ENCODE measurements around the gene RNF112. TPM values are rescaled to one million over a fixed set of nuclear protein-coding genes. Genes with fewer than 3 reads are reported as not detected.

Gene RNF112
- total RNA-seq, 6 experiments from 2014 or later: 0.12 to 0.86 (median 0.54) TPM

DNA sequence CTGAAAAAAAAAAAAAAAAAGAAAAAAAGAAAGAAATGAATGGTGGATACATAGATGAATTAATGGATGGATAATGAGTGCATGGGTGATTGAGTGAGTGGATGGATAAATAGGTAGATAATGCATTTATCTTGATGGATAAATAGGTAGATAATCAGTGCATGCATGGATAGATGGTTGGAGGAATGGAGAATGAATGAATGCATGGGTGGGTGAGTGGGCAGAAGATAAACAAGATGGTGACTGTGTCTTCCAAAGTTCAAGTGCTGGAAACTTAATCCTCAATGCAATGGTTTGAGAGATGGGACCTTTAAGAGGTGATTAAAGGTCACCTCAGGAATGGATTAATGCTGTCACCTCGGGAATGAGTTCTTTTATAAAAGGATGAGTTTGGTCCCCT, 6.8 kb upstream of the RNF112 start:
- Histone ChIP-seq H3K36me3 (no peaks in the 10 kb centered on the region), H3K4me1 (no peaks in the 10 kb centered on the region), H3K4me3 (no peak overlapping the region), H3K9me3 (no peaks in the 10 kb centered on the region), H3K27me3 (no peaks in the 10 kb centered on the region), H3K27ac (no peak overlapping the region)
- intact Hi-C loops (cut with DNase I): no loop called here
- DNase-seq: no peak
- no peak for ATAC-seq
- no CpG with 5 or more reads among the region's 1 CpG for WGBS (ENCODE audit: insufficient coverage, low coverage, low lambda C conversion rate, missing lambda C conversion rate)
- no peak for TF ChIP-seq POLR2A (IDR thresholded peaks at IDR 0.05)
- TF ChIP-seq, protein P1, sequence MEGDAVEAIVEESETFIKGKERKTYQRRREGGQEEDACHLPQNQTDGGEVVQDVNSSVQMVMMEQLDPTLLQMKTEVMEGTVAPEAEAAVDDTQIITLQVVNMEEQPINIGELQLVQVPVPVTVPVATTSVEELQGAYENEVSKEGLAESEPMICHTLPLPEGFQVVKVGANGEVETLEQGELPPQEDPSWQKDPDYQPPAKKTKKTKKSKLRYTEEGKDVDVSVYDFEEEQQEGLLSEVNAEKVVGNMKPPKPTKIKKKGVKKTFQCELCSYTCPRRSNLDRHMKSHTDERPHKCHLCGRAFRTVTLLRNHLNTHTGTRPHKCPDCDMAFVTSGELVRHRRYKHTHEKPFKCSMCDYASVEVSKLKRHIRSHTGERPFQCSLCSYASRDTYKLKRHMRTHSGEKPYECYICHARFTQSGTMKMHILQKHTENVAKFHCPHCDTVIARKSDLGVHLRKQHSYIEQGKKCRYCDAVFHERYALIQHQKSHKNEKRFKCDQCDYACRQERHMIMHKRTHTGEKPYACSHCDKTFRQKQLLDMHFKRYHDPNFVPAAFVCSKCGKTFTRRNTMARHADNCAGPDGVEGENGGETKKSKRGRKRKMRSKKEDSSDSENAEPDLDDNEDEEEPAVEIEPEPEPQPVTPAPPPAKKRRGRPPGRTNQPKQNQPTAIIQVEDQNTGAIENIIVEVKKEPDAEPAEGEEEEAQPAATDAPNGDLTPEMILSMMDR (IDR thresholded peaks at IDR 0.05): no peak

DNA sequence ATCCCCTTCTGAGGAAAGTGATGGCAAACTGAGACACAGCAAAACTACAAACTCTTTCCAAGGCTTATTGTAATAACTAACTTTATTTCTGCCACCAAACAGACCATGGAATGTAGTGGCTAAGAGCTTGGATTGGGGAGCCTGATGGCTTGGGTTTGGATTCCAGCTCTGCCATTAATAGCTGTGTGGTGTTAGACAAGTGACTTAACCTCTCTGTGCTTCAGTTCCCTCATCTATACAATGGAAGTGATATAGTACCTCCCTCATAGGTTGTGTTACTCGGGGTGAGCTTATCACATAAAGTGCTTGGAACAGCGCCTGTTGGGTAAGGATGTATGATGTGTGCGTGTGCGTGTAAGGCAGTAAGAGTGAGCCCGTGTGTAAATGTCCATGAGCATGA, 5.9 kb upstream of the RNF112 start:
- no peak for DNase-seq
- Histone ChIP-seq H3K27ac (no peak overlapping the region), H3K9me3 (no peaks in the 10 kb centered on the region), H3K4me3 (no peak overlapping the region), H3K36me3 (no peaks in the 10 kb centered on the region), H3K4me1 (no peaks in the 10 kb centered on the region), H3K27me3 (no peaks in the 10 kb centered on the region)
- ATAC-seq: no peak
- TF ChIP-seq, protein P1 (IDR thresholded peaks at IDR 0.05): no peak
- intact Hi-C loops (cut with DNase I): no loop called here
- WGBS (ENCODE audit: insufficient coverage, low coverage, low lambda C conversion rate, missing lambda C conversion rate): 80% methylated on average over 1 of the region's 5 CpGs

DNA sequence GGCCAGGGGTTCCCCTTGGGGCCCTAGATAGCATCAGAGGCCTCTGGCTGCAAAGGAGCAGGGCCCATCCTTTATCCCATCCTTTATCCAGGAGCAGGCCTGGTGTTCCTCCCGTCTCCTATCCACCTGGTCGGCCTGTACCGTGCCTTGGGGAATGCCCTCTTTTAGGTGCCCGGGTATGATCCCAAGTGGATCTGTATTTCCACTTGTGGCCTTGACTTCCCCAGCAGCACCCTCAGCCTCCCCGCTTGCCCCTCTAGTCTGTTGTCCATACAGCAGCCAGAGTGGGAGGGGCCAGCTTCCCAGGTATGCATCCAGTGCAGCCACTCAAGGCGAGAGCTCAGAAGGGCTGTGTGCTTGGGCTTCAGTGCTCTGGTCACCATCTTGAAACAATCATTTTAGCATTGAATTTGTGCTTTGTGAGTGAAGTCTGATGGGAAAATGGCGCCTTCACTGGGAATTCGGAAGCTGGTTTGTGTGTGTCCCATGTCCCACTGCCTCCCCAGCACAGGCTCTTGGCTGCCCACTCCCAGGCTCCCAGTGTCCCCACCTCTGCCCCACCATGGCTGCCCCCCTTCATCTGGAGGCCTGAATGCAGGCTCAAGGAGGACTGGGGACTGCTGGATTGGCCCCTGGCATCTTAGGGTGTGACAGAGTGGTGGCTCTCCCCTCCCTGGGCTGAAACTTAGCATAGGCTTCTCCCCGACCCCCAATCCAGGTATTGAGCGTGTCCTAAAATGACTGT, 3.3 kb upstream of the RNF112 start:
- no peak overlapping the region for H3K4me3 ChIP-seq
- no peak for DNase-seq
- intact Hi-C loops (cut with DNase I): no loop called here

DNA sequence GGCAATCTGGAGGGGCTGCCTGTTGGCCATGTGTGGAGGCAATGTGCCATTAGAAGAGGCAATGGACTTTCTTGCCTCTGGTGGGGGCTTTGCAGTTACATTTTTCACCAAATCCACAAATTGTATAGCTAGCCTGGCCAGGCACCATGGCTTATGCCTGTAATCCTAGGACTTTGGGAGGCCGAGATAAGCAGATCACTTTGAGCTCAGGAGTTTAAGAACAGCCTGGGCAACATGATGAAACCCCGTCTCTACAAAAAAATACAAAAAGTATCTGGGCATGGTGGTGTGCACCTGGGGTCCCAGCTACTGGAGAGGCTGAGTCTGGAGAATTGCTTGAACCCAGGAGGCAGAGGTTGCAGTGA, 2.7 kb upstream of the RNF112 start:
- TF ChIP-seq, protein P1 (IDR thresholded peaks at IDR 0.05): no peak
- TF ChIP-seq POLR2A (IDR thresholded peaks at IDR 0.05): no peak
- Histone ChIP-seq H3K4me3 (no peak overlapping the region), H3K27me3 (no peaks in the 10 kb centered on the region), H3K36me3 (no peaks in the 10 kb centered on the region), H3K9me3 (no peaks in the 10 kb centered on the region), H3K27ac (no peak overlapping the region), H3K4me1 (no peaks in the 10 kb centered on the region)
- intact Hi-C loops (cut with DNase I): no loop called here
- ATAC-seq (no peak), DNase-seq (no peak)
- WGBS (ENCODE audit: insufficient coverage, low coverage, low lambda C conversion rate, missing lambda C conversion rate): 100% methylated on average over 1 of the region's 2 CpGs

More for the DNA sequence above, 3.3 kb upstream of the RNF112 start:
- no peak for ATAC-seq
- Histone ChIP-seq H3K4me1 (no peaks in the 10 kb centered on the region), H3K27ac (no peak overlapping the region), H3K9me3 (no peaks in the 10 kb centered on the region), H3K36me3 (no peaks in the 10 kb centered on the region), H3K27me3 (no peaks in the 10 kb centered on the region)
- 100% methylated on average over 7 of the region's 10 CpGs for WGBS (ENCODE audit: insufficient coverage, low coverage, low lambda C conversion rate, missing lambda C conversion rate)
- TF ChIP-seq, protein P1 (IDR thresholded peaks at IDR 0.05): no peak
- no peak for TF ChIP-seq POLR2A (IDR thresholded peaks at IDR 0.05)

Data from right lobe of liver (tissue), 6 donors.